Endothelial cell of umbilical vein (primary cell): ENCODE results near the gene MID1.

Experiments used
- CTCF ChIP-seq, 2 donors: IDR thresholded peaks; 1 replicate in 1 of 2; 2 replicates in 1 of 2; pipeline ENCODE4 v1.5.1; 2011; ENCODE audit warnings: low read length in 2 of 2, mild to moderate bottlenecking in 2 of 2, moderate library complexity in 2 of 2, control low read depth in 1 of 2, inconsistent platforms in 1 of 2, low read depth in 1 of 2; ENCODE audit not compliant: insufficient read depth in 1 of 2; ENCODE audit errors: extremely low read depth in 1 of 2
- EZH2 ChIP-seq: IDR thresholded peaks from 2 replicates; pipeline ENCODE4 v1.6.1; 2012; ENCODE audit warnings: borderline replicate concordance, low read depth, mild to moderate bottlenecking, moderate library complexity, low read length, inconsistent platforms; ENCODE audit not compliant: severe bottlenecking
- POLR2A ChIP-seq: IDR thresholded peaks from 2 replicates; pipeline ENCODE4 v1.6.1; 2012; ENCODE audit warnings: low read depth, mild to moderate bottlenecking, control low read depth, low read length
- POLR2AphosphoS5 ChIP-seq: IDR thresholded peaks from 2 replicates; pipeline ENCODE4 v1.6.1; 2012; ENCODE audit warnings: low read depth, mild to moderate bottlenecking, control low read depth, low read length, moderate library complexity; ENCODE audit not compliant: insufficient read depth

- no peak for TF ChIP-seq CTCF (IDR thresholded peaks at IDR 0.05; ENCODE audit: extremely low read depth in 1 of 2, insufficient read depth in 1 of 2, low read depth in 1 of 2, low read length in 2 of 2)
- TF ChIP-seq POLR2AphosphoS5 = no peak
- no peak for TF ChIP-seq EZH2
- TF ChIP-seq POLR2A = no peak
These were observed 150.4 kb downstream of the MID1 start for GRCh38 chrX:10470009-10470408.
